ENCODE data around the gene MPRIP.

- TF ChIP-seq, protein P1, sequence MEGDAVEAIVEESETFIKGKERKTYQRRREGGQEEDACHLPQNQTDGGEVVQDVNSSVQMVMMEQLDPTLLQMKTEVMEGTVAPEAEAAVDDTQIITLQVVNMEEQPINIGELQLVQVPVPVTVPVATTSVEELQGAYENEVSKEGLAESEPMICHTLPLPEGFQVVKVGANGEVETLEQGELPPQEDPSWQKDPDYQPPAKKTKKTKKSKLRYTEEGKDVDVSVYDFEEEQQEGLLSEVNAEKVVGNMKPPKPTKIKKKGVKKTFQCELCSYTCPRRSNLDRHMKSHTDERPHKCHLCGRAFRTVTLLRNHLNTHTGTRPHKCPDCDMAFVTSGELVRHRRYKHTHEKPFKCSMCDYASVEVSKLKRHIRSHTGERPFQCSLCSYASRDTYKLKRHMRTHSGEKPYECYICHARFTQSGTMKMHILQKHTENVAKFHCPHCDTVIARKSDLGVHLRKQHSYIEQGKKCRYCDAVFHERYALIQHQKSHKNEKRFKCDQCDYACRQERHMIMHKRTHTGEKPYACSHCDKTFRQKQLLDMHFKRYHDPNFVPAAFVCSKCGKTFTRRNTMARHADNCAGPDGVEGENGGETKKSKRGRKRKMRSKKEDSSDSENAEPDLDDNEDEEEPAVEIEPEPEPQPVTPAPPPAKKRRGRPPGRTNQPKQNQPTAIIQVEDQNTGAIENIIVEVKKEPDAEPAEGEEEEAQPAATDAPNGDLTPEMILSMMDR (tag by site-specific recombination; IDR thresholded peaks at IDR 0.05) = no peak
- TF ChIP-seq PATZ1 (tag by site-specific recombination; IDR thresholded peaks at IDR 0.05) (no peak), ZNF121 (tag by site-specific recombination; IDR thresholded peaks at IDR 0.05) (no peak), ZFP41 (tag by site-specific recombination; IDR thresholded peaks at IDR 0.05; ENCODE audit: borderline replicate concordance) (no peak), TCF7L2 (IDR thresholded peaks at IDR 0.05; ENCODE audit: borderline replicate concordance, low read depth, low read length) (no peak), ZNF302 (tag by site-specific recombination; IDR thresholded peaks at IDR 0.05; ENCODE audit: low read depth) (no peak), ZNF626 (tag by site-specific recombination; IDR thresholded peaks at IDR 0.05) (no peak), ZBTB1 (tag by site-specific recombination; IDR thresholded peaks at IDR 0.05) (no peak)
Measured at GRCh38 chr17:17161759-17162158, 119.5 kb downstream of the MPRIP start.
